K562 (cell line): ENCODE results near the gene DEF6. TPM values are rescaled to one million over a fixed set of nuclear protein-coding genes. Genes with fewer than 3 reads are reported as not detected.

ENCODE experiments used
- CBFB ChIP-seq: sonication (generic); formaldehyde crosslinking; IDR thresholded peaks from 2 replicates; pipeline ENCODE4 v1.4.0; 2020; ENCODE audit warnings: mild to moderate bottlenecking, missing genetic modification reagents
- DEAF1 ChIP-seq: fragments of 450-650 bp; formaldehyde crosslinking; IDR thresholded peaks from 2 replicates; pipeline ENCODE4 v1.4.0; 2020; ENCODE audit warnings: mild to moderate bottlenecking, moderate library complexity
- KAT8 ChIP-seq: fragments of 450-650 bp; IDR thresholded peaks from 2 replicates; pipeline ENCODE4 v1.6.1; 2016; ENCODE audit warnings: low read depth, mild to moderate bottlenecking
- MTF1 ChIP-seq: fragments of 250-450 bp; sonication (Bioruptor Pico); IDR thresholded peaks from 2 replicates; pipeline ENCODE4 v1.9.0; 2021; ENCODE audit warnings: moderate library complexity, mild to moderate bottlenecking, inconsistent platforms, borderline replicate concordance
- MXI1 ChIP-seq: IDR thresholded peaks from 2 replicates; pipeline ENCODE4 v1.6.1; 2011; ENCODE audit warnings: low read depth, mild to moderate bottlenecking, improper control_type of control experiment, low read length
- ZNF12 ChIP-seq: sonication (generic); formaldehyde crosslinking; IDR thresholded peaks from 2 replicates; pipeline ENCODE4 v1.4.0; 2020; ENCODE audit warnings: mild to moderate bottlenecking, missing genetic modification reagents
- ZNF384 ChIP-seq: IDR thresholded peaks from 2 replicates; pipeline ENCODE4 v1.6.1; 2012; ENCODE audit warnings: low read depth, low read length, improper control_type of control experiment
- ZNF766 ChIP-seq: fragments of 200-800 bp; sonication (Bioruptor generic); conservative IDR thresholded peaks from 2 replicates; pipeline ENCODE4 v1.6.1; 2016; ENCODE audit warnings: missing genetic modification characterization, missing compliant biosample characterization
- polyA plus RNA-seq, 8 experiments: library from polyadenylated mRNA; depleted of rRNA in 4 of 8; stranded (reverse) in 5 of 8; unstranded in 3 of 8; fragments of >200 nt; fragmentation: Nextera tagmentation in 2 of 8; fragmentation: Illumina TruSeq in 1 of 8; extraction: Ambion mirVana in 2 of 8; extraction: Trizol in 1 of 8; gene quantifications; 2 replicates each; pipeline versions ENCODE4 v1.2.1 to v1.2.3, GENCODE V29; 2011 to 2014; ENCODE audit warnings: inconsistent platforms in 1 of 8, missing spikeins in 1 of 8
- total RNA-seq, 7 experiments: library from RNA; depleted of rRNA in 6 of 7; stranded (reverse); fragments of >200 nt in 6 of 7; fragmentation: Illumina TruSeq in 2 of 7; extraction: Trizol in 2 of 7; gene quantifications; 2 replicates each; pipeline versions ENCODE4 v1.2.1 to v1.2.3, GENCODE V29; 2011 to 2021; ENCODE audit warnings: low replicate concordance in 1 of 7
- TF ChIP-seq, protein P1 (sequence below): fragments of 250-450 bp; sonication (Bioruptor Pico); IDR thresholded peaks from 2 replicates; pipeline ENCODE4 v1.8.0; 2022; ENCODE audit warnings: inconsistent platforms, mild to moderate bottlenecking, moderate library complexity, borderline replicate concordance
- TF ChIP-seq, protein P2 (sequence below): fragments of 450-650 bp; IDR thresholded peaks from 2 replicates; pipeline ENCODE4 v1.6.1; 2018; ENCODE audit not compliant: partially characterized antibody

DEF6 gene
- total and polyA plus RNA-seq, 9 of the 15 experiments (the other 6 are each of a cell fraction or from before 2014, with no cell fraction given), result 1.3 to 44.6 (median 22.7) TPM

GRCh38 chr6:35342258-35343091 is 44.9 kb downstream of the DEF6 start, which contains the start of gene PPARD (continued):
- TF ChIP-seq DEAF1 (CRISPR knock-in tag) (peak; percentile 100), MXI1 (peak; percentile 41; the same call in 1 of the 2 replicates), ZNF766 (CRISPR knock-in tag) (0 out of 2 replicates have a peak, but pooled peaks have one; percentile 8), KAT8 (no peak), CBFB (CRISPR knock-in tag) (no peak), ZNF384 (peak; percentile 69), MTF1 (CRISPR knock-in tag) (no peak), ZNF12 (CRISPR knock-in tag) (0 out of 2 replicates have a peak, but pooled peaks have one; percentile 10)
- TF ChIP-seq, protein P1, sequence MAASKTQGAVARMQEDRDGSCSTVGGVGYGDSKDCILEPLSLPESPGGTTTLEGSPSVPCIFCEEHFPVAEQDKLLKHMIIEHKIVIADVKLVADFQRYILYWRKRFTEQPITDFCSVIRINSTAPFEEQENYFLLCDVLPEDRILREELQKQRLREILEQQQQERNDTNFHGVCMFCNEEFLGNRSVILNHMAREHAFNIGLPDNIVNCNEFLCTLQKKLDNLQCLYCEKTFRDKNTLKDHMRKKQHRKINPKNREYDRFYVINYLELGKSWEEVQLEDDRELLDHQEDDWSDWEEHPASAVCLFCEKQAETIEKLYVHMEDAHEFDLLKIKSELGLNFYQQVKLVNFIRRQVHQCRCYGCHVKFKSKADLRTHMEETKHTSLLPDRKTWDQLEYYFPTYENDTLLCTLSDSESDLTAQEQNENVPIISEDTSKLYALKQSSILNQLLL (CRISPR knock-in tag), result no peak
- TF ChIP-seq, protein P2, sequence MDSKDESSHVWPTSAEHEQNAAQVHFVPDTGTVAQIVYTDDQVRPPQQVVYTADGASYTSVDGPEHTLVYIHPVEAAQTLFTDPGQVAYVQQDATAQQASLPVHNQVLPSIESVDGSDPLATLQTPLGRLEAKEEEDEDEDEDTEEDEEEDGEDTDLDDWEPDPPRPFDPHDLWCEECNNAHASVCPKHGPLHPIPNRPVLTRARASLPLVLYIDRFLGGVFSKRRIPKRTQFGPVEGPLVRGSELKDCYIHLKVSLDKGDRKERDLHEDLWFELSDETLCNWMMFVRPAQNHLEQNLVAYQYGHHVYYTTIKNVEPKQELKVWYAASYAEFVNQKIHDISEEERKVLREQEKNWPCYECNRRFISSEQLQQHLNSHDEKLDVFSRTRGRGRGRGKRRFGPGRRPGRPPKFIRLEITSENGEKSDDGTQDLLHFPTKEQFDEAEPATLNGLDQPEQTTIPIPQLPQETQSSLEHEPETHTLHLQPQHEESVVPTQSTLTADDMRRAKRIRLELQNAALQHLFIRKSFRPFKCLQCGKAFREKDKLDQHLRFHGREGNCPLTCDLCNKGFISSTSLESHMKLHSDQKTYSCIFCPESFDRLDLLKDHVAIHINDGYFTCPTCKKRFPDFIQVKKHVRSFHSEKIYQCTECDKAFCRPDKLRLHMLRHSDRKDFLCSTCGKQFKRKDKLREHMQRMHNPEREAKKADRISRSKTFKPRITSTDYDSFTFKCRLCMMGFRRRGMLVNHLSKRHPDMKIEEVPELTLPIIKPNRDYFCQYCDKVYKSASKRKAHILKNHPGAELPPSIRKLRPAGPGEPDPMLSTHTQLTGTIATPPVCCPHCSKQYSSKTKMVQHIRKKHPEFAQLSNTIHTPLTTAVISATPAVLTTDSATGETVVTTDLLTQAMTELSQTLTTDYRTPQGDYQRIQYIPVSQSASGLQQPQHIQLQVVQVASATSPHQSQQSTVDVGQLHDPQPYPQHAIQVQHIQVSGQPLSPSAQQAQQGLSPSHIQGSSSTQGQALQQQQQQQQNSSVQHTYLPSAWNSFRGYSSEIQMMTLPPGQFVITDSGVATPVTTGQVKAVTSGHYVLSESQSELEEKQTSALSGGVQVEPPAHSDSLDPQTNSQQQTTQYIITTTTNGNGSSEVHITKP, result peak; percentile 28
